H1 (cell line): ENCODE data around the gene TMEM235. TPM values are rescaled to one million over a fixed set of nuclear protein-coding genes. Genes with fewer than 3 reads are reported as not detected.
A peak's percentile ranks its signal among the peaks of the same experiment; 100 is the strongest.

Experiments
- CTCF ChIA-PET: fragments of 300-600 bp; sonication (Branson Sonifier 250); formaldehyde crosslinking; loops from one replicate; lab custom pipeline; 2021; ENCODE audit not compliant: partially characterized antibody; lab: Charles Lee
- POLR2A ChIA-PET: fragments of 300-600 bp; sonication (Branson Sonifier 250); formaldehyde crosslinking; loops from one replicate; lab custom pipeline; 2021; ENCODE audit warnings: inconsistent platforms; ENCODE audit not compliant: partially characterized antibody; lab: Charles Lee
- DNase-seq, 2 experiments: peaks; one replicate each; pipeline versions ENCODE4 v3.0.0 to v3.0.0-alpha.2; 2010 to 2022; ENCODE audit warnings: low spot score in 2 of 2, low read depth in 1 of 2, mixed read lengths in 1 of 2
- FAIRE-seq: peaks from 2 replicates; lab custom pipeline; 2011; peaks lifted over from hg19 to GRCh38; lab: Jason Lieb, UNC
- H2AFZ ChIP-seq: 2 replicates; pipeline ENCODE4 v1.8.1; 2012; ENCODE audit warnings: low read length, inconsistent platforms
- H2AK5ac ChIP-seq: 2 replicates; pipeline ENCODE4 v1.6.1; 2013; ENCODE audit warnings: low read depth, low read length
- H2BK120ac ChIP-seq: replicated peaks from 2 replicates; pipeline ENCODE3; 2013; ENCODE audit warnings: low read depth, low read length, inconsistent platforms
- H2BK12ac ChIP-seq: 2 replicates; pipeline ENCODE4 v1.6.1; 2013; ENCODE audit warnings: low read depth, low read length
- H2BK15ac ChIP-seq: 2 replicates; pipeline ENCODE4 v1.6.1; 2013; ENCODE audit warnings: low read length
- H2BK20ac ChIP-seq: 2 replicates; pipeline ENCODE4 v1.6.1; 2013; ENCODE audit warnings: low read length
- H2BK5ac ChIP-seq: 2 replicates; pipeline ENCODE4 v1.6.1; 2013; ENCODE audit warnings: low read depth, low read length
- H3K14ac ChIP-seq: 2 replicates; pipeline ENCODE4 v1.6.1; 2013; ENCODE audit warnings: inconsistent platforms; ENCODE audit not compliant: insufficient read length
- H3K18ac ChIP-seq: 2 replicates; pipeline ENCODE4 v1.6.1; 2013; ENCODE audit warnings: low read length; ENCODE audit errors: extremely low read depth
- H3K23ac ChIP-seq: 2 replicates; pipeline ENCODE4 v1.6.1; 2013; ENCODE audit warnings: inconsistent platforms; ENCODE audit not compliant: insufficient read length
- H3K23me2 ChIP-seq: 2 replicates; pipeline ENCODE4 v1.6.1; 2013; ENCODE audit warnings: low read depth, low read length
- H3K27ac ChIP-seq: 2 replicates; pipeline ENCODE4 v1.6.1; 2011; ENCODE audit warnings: low read depth, low read length, inconsistent platforms
- H3K27me3 ChIP-seq, 4 experiments: replicated peaks in 1 of 4; 1 replicate in 1 of 4; 2 replicates in 3 of 4; pipeline versions ENCODE4 v1.6.1 to v1.8.1; 2011 to 2013; ENCODE audit warnings: low read length in 3 of 4, mild to moderate bottlenecking in 3 of 4, inconsistent platforms in 2 of 4, mixed read lengths in 2 of 4, moderate library complexity in 1 of 4; ENCODE audit not compliant: control insufficient read depth in 3 of 4, insufficient read depth in 3 of 4; ENCODE audit errors: extremely low read depth in 1 of 4
- H3K36me3 ChIP-seq, 4 experiments: 2 replicates each; pipeline versions ENCODE4 v1.6.1 to v1.8.1; 2011 to 2013; ENCODE audit warnings: mild to moderate bottlenecking in 4 of 4, low read length in 3 of 4, moderate library complexity in 2 of 4, control low read depth in 1 of 4, inconsistent platforms in 1 of 4; ENCODE audit not compliant: insufficient read depth in 4 of 4, control insufficient read depth in 2 of 4
- H3K4ac ChIP-seq: replicated peaks from 2 replicates; pipeline ENCODE3; 2013; ENCODE audit warnings: low read length, low read depth, mixed read lengths, inconsistent platforms; ENCODE audit not compliant: insufficient read length
- H3K4me1 ChIP-seq, 4 experiments: replicated peaks in 1 of 4; 1 replicate in 1 of 4; 2 replicates in 3 of 4; pipeline versions ENCODE4 v1.6.1 to v1.8.1; 2011 to 2013; ENCODE audit warnings: low read length in 3 of 4, inconsistent platforms in 2 of 4, mixed read lengths in 1 of 4; ENCODE audit not compliant: insufficient read depth in 4 of 4, control insufficient read depth in 3 of 4
- H3K4me2 ChIP-seq, 2 experiments: 2 replicates each; pipeline versions ENCODE4 v1.6.1 to v1.8.1; 2011 to 2013; ENCODE audit warnings: low read depth in 2 of 2, low read length in 2 of 2, control low read depth in 1 of 2, inconsistent platforms in 1 of 2, mild to moderate bottlenecking in 1 of 2; ENCODE audit not compliant: insufficient read depth in 1 of 2
- H3K4me3 ChIP-seq, 4 experiments: fragments of 200-600, 300-600 bp in 1 of 4; sonication (generic), shearing (Covaris generic), sonication (Bioruptor Twin) in 1 of 4; 2 replicates each; pipeline versions ENCODE4 v1.5.1 to v1.8.1; 2011 to 2016; ENCODE audit warnings: low read length in 4 of 4, low read depth in 3 of 4, control low read depth in 2 of 4, inconsistent platforms in 2 of 4, mild to moderate bottlenecking in 2 of 4, mixed read lengths in 1 of 4, moderate library complexity in 1 of 4; ENCODE audit not compliant: insufficient read depth in 2 of 4; ENCODE audit errors: extremely low read depth in 1 of 4
- H3K56ac ChIP-seq: replicated peaks from 2 replicates; pipeline ENCODE3; 2013; ENCODE audit warnings: low read depth, mild to moderate bottlenecking, mixed read lengths, low read length, inconsistent platforms; ENCODE audit not compliant: insufficient read length
- H3K79me1 ChIP-seq: 2 replicates; pipeline ENCODE4 v1.6.1; 2013; ENCODE audit warnings: low read depth, low read length, control low read depth
- H3K79me2 ChIP-seq, 2 experiments: 2 replicates each; pipeline versions ENCODE4 v1.6.1 to v1.8.1; 2012 to 2013; ENCODE audit warnings: low read length in 2 of 2, mild to moderate bottlenecking in 2 of 2, inconsistent platforms in 1 of 2; ENCODE audit not compliant: insufficient read depth in 2 of 2, control insufficient read depth in 1 of 2
- H3K9ac ChIP-seq, 4 experiments: replicated peaks in 1 of 4; 1 replicate in 1 of 4; 2 replicates in 3 of 4; pipeline versions ENCODE4 v1.6.1 to v1.8.1; 2011 to 2013; ENCODE audit warnings: low read depth in 3 of 4, low read length in 3 of 4, control low read depth in 2 of 4, mild to moderate bottlenecking in 2 of 4, moderate library complexity in 2 of 4, inconsistent platforms in 1 of 4; ENCODE audit errors: extremely low read depth in 1 of 4
- H3K9me3 ChIP-seq, 2 experiments: 2 replicates each; pipeline versions ENCODE4 v1.6.1 to v1.8.1; 2012 to 2013; ENCODE audit warnings: mild to moderate bottlenecking in 2 of 2, moderate library complexity in 2 of 2, control low read depth in 1 of 2, inconsistent platforms in 1 of 2, low read depth in 1 of 2, low read length in 1 of 2, mixed read lengths in 1 of 2; ENCODE audit not compliant: insufficient read depth in 2 of 2
- H4K20me1 ChIP-seq, 2 experiments: replicated peaks in 1 of 2; 2 replicates each; pipeline versions ENCODE3 to v1.8.1; 2011 to 2013; ENCODE audit warnings: inconsistent platforms in 2 of 2, low read length in 2 of 2, mild to moderate bottlenecking in 1 of 2; ENCODE audit not compliant: insufficient read depth in 2 of 2, control insufficient read depth in 1 of 2
- H4K5ac ChIP-seq: 2 replicates; pipeline ENCODE4 v1.6.1; 2013; ENCODE audit warnings: low read length, low read depth, mixed read lengths, inconsistent platforms; ENCODE audit not compliant: insufficient read length
- H4K8ac ChIP-seq: 2 replicates; pipeline ENCODE4 v1.8.0; 2013; ENCODE audit warnings: mild to moderate bottlenecking, moderate library complexity, low read length, inconsistent platforms; ENCODE audit not compliant: insufficient read depth; ENCODE audit errors: extremely low read depth
- H4K91ac ChIP-seq: replicated peaks from 2 replicates; pipeline ENCODE3; 2013; ENCODE audit warnings: low read length, mixed read lengths, inconsistent platforms; ENCODE audit not compliant: insufficient read length
- SP1 ChIP-seq: IDR thresholded peaks from 2 replicates; pipeline ENCODE4 v1.6.1; 2011; ENCODE audit warnings: low read depth, low read length
- WGBS, 2 experiments: shearing (Covaris generic) in 1 of 2; methylation state at CpG; one replicate each; pipeline versions ENCODE4 v1.1.6 to v1.1.7; 2013 to 2015; ENCODE audit warnings: low lambda C conversion rate in 2 of 2, mixed read lengths in 2 of 2, inconsistent platforms in 1 of 2, low coverage in 1 of 2, missing lambda C conversion rate in 1 of 2; ENCODE audit not compliant: insufficient replicate concordance in 2 of 2, insufficient coverage in 1 of 2, insufficient read length in 1 of 2; ENCODE audit errors: extremely low coverage in 1 of 2, missing lambda C conversion rate in 1 of 2; 5-methylcytosine and 5-hydroxymethylcytosine counted together
- polyA plus RNA-seq, 7 experiments: library from polyadenylated mRNA; depleted of rRNA in 3 of 7; stranded (reverse) in 5 of 7; unstranded in 2 of 7; fragments of >200 nt in 5 of 7; fragments of 200-250 nt in 2 of 7; gene quantifications; 1 replicate in 5 of 7; 2 replicates in 1 of 7; 4 replicates in 1 of 7; pipeline versions ENCODE4 v1.2.1 to v1.2.3, GENCODE V29; 2011 to 2013; ENCODE audit warnings: missing spikeins in 2 of 7, mixed read lengths in 2 of 7
- total RNA-seq: library from RNA; stranded (reverse); fragmentation: NEBNext Ultra II Directional; extraction: Animal tissue kit (Norgen Biotek cat#: 25700); gene quantifications from 2 replicates; pipeline ENCODE4 v1.2.1, GENCODE V29; 2021
- TF ChIP-seq, protein P1 (sequence below): IDR thresholded peaks from 2 replicates; pipeline ENCODE4 v1.6.1; 2011; ENCODE audit warnings: low read length, improper control_type of control experiment

The TMEM235 gene
- total and polyA plus RNA-seq, 2 of the 8 experiments (the other 6 are each of a cell fraction or from before 2014, with no cell fraction given) = 0.05 to 0.15 TPM

DNA sequence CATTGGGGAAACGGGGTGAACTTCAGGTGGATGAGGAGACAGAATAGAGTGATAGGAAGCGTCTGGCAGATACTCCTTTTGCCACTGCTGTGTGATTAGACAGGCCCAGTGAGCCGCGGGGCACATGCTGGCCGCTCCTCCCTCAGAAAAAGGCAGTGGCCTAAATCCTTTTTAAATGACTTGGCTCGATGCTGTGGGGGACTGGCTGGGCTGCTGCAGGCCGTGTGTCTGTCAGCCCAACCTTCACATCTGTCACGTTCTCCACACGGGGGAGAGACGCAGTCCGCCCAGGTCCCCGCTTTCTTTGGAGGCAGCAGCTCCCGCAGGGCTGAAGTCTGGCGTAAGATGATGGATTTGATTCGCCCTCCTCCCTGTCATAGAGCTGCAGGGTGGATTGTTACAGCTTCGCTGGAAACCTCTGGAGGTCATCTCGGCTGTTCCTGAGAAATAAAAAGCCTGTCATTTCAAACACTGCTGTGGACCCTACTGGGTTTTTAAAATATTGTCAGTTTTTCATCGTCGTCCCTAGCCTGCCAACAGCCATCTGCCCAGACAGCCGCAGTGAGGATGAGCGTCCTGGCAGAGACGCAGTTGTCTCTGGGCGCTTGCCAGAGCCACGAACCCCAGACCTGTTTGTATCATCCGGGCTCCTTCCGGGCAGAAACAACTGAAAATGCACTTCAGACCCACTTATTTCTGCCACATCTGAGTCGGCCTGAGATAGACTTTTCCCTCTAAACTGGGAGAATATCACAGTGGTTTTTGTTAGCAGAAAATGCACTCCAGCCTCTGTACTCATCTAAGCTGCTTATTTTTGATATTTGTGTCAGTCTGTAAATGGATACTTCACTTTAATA lies 7.0 kb upstream of the TMEM235 start:
- Histone ChIP-seq H3K36me3 (peaks cover 13 to 37% (median 26%) of the 10 kb centered on the region in 4 experiments), H2BK12ac (no peak overlapping the region), H3K4me3 (no peak overlapping the region), H2BK5ac (no peak overlapping the region), H3K79me1 (no peaks in the 10 kb centered on the region; the same call in 1 of the 2 replicates), H2BK20ac (no peak overlapping the region), H2BK15ac (no peak overlapping the region), H3K79me2 (peaks cover 0 to 2% of the 10 kb centered on the region in 2 experiments; a peak in 1 of 4 replicates), H3K4ac (no peak overlapping the region), H2BK120ac (no peak overlapping the region), H3K4me2 (no peak overlapping the region), H3K27me3 (no peaks in the 10 kb centered on the region), H3K27ac (no peak overlapping the region), H3K18ac (no peak overlapping the region), H2AFZ (no peak overlapping the region), H4K20me1 (peaks cover 0 to 3% of the 10 kb centered on the region in 2 experiments), H3K4me1 (peaks cover 0 to 3% (median 1%) of the 10 kb centered on the region in 4 experiments; a peak in 3 of 7 replicates), H2AK5ac (no peak overlapping the region), H3K9ac (no peak overlapping the region), H4K8ac (no peak overlapping the region), H3K56ac (no peak overlapping the region), H4K91ac (no peak overlapping the region), H3K23ac (no peak overlapping the region), H3K9me3 (no peaks in the 10 kb centered on the region), H3K23me2 (no peaks in the 10 kb centered on the region), H3K14ac (no peak overlapping the region), H4K5ac (no peak overlapping the region)
- TF ChIP-seq, protein P1, sequence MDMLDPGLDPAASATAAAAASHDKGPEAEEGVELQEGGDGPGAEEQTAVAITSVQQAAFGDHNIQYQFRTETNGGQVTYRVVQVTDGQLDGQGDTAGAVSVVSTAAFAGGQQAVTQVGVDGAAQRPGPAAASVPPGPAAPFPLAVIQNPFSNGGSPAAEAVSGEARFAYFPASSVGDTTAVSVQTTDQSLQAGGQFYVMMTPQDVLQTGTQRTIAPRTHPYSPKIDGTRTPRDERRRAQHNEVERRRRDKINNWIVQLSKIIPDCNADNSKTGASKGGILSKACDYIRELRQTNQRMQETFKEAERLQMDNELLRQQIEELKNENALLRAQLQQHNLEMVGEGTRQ = no peak
- TF ChIP-seq SP1 = peak; percentile 19; the same call in 1 of the 2 replicates
- FAIRE-seq (no peak), DNase-seq (no peak)
- ChIA-PET CTCF (interaction anchor here (0.6 to 3.3 kb wide), 5 partner anchors 10 to 280 kb away, joined by 3 to 27 read pairs (median 4); no protein-coding TSS in a partner anchor), POLR2A (interaction anchor here (0.6 to 4.1 kb wide), 6 partner anchors 11 to 71 kb away, joined by 3 to 19 read pairs (median 12); partner anchors contain the start of genes AFMID, BIRC5 and TK1)
- WGBS, 2 experiments = 91% methylated on average over 27 of the region's 27 CpGs; no CpG with 5 or more reads in 1 of the 2 experiments
